ENCODE measurements around the gene SPRED2. TPM values are rescaled to one million over a fixed set of nuclear protein-coding genes. Genes with fewer than 3 reads are reported as not detected.

SPRED2 gene
- polyA plus RNA-seq, 1 donor from 2014 or later, result 5.3 TPM

DNA sequence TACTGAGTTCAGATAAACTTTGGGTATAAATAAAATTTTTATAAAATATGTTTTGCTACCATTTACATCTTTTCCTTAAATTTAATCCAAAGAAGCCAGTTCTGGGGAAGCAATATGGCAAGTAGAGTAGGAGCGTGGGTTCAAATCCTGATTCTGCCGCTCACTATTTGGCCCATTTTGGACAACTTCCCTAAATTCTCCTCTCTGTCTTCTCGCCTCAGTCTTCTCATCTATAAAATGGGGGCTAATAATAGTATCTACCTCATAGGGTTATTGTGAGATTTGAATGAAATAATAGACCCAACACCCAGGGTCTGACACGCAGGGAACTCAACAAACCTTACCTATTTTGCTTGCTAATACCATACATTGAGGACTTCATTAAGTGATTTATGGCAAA is 145.0 kb downstream of the SPRED2 start:
- Histone ChIP-seq H3K4me3 (ENCODE audit: low read length) (no peak overlapping the region), H3K9me3 (ENCODE audit: low read length) (no peaks in the 10 kb centered on the region), H3F3A (ENCODE audit: insufficient read depth, low read length, poor library complexity, severe bottlenecking) (no peaks in the 10 kb centered on the region), H3K79me2 (replicated peaks; ENCODE audit: insufficient read depth, low read length) (no peaks in the 10 kb centered on the region), H3K36me3 (ENCODE audit: insufficient read depth, low read length) (no peaks in the 10 kb centered on the region), H3K27me3 (ENCODE audit: insufficient read depth, low read depth, low read length) (no peaks in the 10 kb centered on the region), H4K20me1 (ENCODE audit: insufficient read depth) (no peaks in the 10 kb centered on the region), H3K27ac (ENCODE audit: low read length) (no peak overlapping the region), H2AFZ (ENCODE audit: low read depth, low read length) (no peak overlapping the region), H3K4me2 (ENCODE audit: low read length) (no peak overlapping the region), H3K9me2 (ENCODE audit: insufficient read depth, low read length) (no peaks in the 10 kb centered on the region), H3K9ac (ENCODE audit: low read length) (no peak overlapping the region)
- TF ChIP-seq TAF1 (IDR thresholded peaks at IDR 0.05; ENCODE audit: low read depth) (no peak), MXI1 (conservative IDR thresholded peaks at IDR 0.05; ENCODE audit: poor library complexity, severe bottlenecking) (no peak), EP300 (conservative IDR thresholded peaks at IDR 0.05; ENCODE audit: poor library complexity, severe bottlenecking) (no peak), REST (IDR thresholded peaks at IDR 0.05; ENCODE audit: borderline replicate concordance) (no peak), EZH2 (IDR thresholded peaks at IDR 0.05; ENCODE audit: borderline replicate concordance, insufficient read depth, low read length, poor library complexity, severe bottlenecking) (no peak), POLR2AphosphoS5 (IDR thresholded peaks at IDR 0.05) (no peak), RAD21 (conservative IDR thresholded peaks at IDR 0.05) (no peak), SMC3 (conservative IDR thresholded peaks at IDR 0.05; ENCODE audit: poor library complexity) (no peak)
- TF ChIP-seq, protein P1, sequence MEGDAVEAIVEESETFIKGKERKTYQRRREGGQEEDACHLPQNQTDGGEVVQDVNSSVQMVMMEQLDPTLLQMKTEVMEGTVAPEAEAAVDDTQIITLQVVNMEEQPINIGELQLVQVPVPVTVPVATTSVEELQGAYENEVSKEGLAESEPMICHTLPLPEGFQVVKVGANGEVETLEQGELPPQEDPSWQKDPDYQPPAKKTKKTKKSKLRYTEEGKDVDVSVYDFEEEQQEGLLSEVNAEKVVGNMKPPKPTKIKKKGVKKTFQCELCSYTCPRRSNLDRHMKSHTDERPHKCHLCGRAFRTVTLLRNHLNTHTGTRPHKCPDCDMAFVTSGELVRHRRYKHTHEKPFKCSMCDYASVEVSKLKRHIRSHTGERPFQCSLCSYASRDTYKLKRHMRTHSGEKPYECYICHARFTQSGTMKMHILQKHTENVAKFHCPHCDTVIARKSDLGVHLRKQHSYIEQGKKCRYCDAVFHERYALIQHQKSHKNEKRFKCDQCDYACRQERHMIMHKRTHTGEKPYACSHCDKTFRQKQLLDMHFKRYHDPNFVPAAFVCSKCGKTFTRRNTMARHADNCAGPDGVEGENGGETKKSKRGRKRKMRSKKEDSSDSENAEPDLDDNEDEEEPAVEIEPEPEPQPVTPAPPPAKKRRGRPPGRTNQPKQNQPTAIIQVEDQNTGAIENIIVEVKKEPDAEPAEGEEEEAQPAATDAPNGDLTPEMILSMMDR (IDR thresholded peaks at IDR 0.05; ENCODE audit: poor library complexity, severe bottlenecking), result no peak

GRCh38 chr2:65282477-65283053 is 149.8 kb downstream of the SPRED2 start:
- H3K27ac ChIP-seq (ENCODE audit: low read length), result no peak overlapping the region
- no peak overlapping the region for H3K4me2 ChIP-seq (ENCODE audit: low read length)
- no peaks in the 10 kb centered on the region for H3K36me3 ChIP-seq (ENCODE audit: insufficient read depth, low read length)
- no peak overlapping the region for H3K4me3 ChIP-seq (ENCODE audit: low read length)
- no peaks in the 10 kb centered on the region for H3K79me2 ChIP-seq (replicated peaks; ENCODE audit: insufficient read depth, low read length)
- H3K27me3 ChIP-seq (ENCODE audit: insufficient read depth, low read depth, low read length), result no peaks in the 10 kb centered on the region
- H3K9me3 ChIP-seq (ENCODE audit: low read length), result no peaks in the 10 kb centered on the region
- no peaks in the 10 kb centered on the region for H3K9me2 ChIP-seq (ENCODE audit: insufficient read depth, low read length)
- H2AFZ ChIP-seq (ENCODE audit: low read depth, low read length), result no peak overlapping the region
- H3F3A ChIP-seq (ENCODE audit: insufficient read depth, low read length, poor library complexity, severe bottlenecking), result no peaks in the 10 kb centered on the region
- TF ChIP-seq SMC3 (conservative IDR thresholded peaks at IDR 0.05; ENCODE audit: poor library complexity) (no peak), POLR2AphosphoS5 (IDR thresholded peaks at IDR 0.05) (no peak), EZH2 (IDR thresholded peaks at IDR 0.05; ENCODE audit: borderline replicate concordance, insufficient read depth, low read length, poor library complexity, severe bottlenecking) (no peak), MXI1 (conservative IDR thresholded peaks at IDR 0.05; ENCODE audit: poor library complexity, severe bottlenecking) (no peak), REST (IDR thresholded peaks at IDR 0.05; ENCODE audit: borderline replicate concordance) (no peak), RAD21 (conservative IDR thresholded peaks at IDR 0.05) (no peak), EP300 (conservative IDR thresholded peaks at IDR 0.05; ENCODE audit: poor library complexity, severe bottlenecking) (no peak), TAF1 (IDR thresholded peaks at IDR 0.05; ENCODE audit: low read depth) (no peak)
- TF ChIP-seq, protein P1 (IDR thresholded peaks at IDR 0.05; ENCODE audit: poor library complexity, severe bottlenecking), result no peak
- H4K20me1 ChIP-seq (ENCODE audit: insufficient read depth), result no peaks in the 10 kb centered on the region
- H3K9ac ChIP-seq (ENCODE audit: low read length), result no peak overlapping the region
